ENCODE data around the gene ILK. TPM values are rescaled to one million over a fixed set of nuclear protein-coding genes. Genes with fewer than 3 reads are reported as not detected.
A peak's percentile ranks its signal among the peaks of the same experiment; 100 is the strongest.

Gene ILK
- total RNA-seq, 1 donor from 2014 or later: 183 TPM

- TF ChIP-seq, protein P1, sequence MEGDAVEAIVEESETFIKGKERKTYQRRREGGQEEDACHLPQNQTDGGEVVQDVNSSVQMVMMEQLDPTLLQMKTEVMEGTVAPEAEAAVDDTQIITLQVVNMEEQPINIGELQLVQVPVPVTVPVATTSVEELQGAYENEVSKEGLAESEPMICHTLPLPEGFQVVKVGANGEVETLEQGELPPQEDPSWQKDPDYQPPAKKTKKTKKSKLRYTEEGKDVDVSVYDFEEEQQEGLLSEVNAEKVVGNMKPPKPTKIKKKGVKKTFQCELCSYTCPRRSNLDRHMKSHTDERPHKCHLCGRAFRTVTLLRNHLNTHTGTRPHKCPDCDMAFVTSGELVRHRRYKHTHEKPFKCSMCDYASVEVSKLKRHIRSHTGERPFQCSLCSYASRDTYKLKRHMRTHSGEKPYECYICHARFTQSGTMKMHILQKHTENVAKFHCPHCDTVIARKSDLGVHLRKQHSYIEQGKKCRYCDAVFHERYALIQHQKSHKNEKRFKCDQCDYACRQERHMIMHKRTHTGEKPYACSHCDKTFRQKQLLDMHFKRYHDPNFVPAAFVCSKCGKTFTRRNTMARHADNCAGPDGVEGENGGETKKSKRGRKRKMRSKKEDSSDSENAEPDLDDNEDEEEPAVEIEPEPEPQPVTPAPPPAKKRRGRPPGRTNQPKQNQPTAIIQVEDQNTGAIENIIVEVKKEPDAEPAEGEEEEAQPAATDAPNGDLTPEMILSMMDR (IDR thresholded peaks at IDR 0.05; ENCODE audit: unreplicated experiment): no peak
- no peak for DNase-seq (ENCODE audit: low spot score)
- Mint-ChIP-seq H3K36me3 (ENCODE audit: low read depth, unreplicated experiment) (peaks cover 48% of the 10 kb centered on the region), H3K27me3 (ENCODE audit: unreplicated experiment) (peaks cover 10% of the 10 kb centered on the region), H3K4me1 (ENCODE audit: unreplicated experiment) (peaks cover 41% of the 10 kb centered on the region), H3K4me3 (ENCODE audit: unreplicated experiment) (peak overlapping the region; percentile 70), H3K27ac (ENCODE audit: unreplicated experiment) (peak overlapping the region; percentile 82), H3K9me3 (ENCODE audit: unreplicated experiment) (no peaks in the 10 kb centered on the region)
These were observed 6.0 kb downstream of the ILK start for GRCh38 chr11:6609502-6610015.

DNA sequence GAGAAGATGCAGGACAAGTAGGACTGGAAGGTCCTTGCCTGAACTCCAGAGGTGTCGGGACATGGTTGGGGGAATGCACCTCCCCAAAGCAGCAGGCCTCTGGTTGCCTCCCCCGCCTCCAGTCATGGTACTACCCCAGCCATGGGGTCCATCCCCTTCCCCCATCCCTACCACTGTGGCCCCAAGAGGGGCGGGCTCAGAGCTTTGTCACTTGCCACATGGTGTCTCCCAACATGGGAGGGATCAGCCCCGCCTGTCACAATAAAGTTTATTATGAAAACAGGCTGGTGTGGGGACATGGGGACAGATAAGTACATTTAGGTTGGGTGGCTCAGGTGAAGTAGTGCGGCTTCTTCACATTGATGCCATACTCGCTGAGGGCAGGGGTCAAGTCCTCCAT lies 7.0 kb downstream of the ILK start:
- Mint-ChIP-seq H3K27me3 (ENCODE audit: unreplicated experiment) (peaks cover 8% of the 10 kb centered on the region), H3K36me3 (ENCODE audit: low read depth, unreplicated experiment) (peaks cover 53% of the 10 kb centered on the region), H3K4me3 (ENCODE audit: unreplicated experiment) (peak overlapping the region; percentile 90), H3K9me3 (ENCODE audit: unreplicated experiment) (no peaks in the 10 kb centered on the region), H3K27ac (ENCODE audit: unreplicated experiment) (peak overlapping the region; percentile 96), H3K4me1 (ENCODE audit: unreplicated experiment) (peaks cover 39% of the 10 kb centered on the region)
- DNase-seq (ENCODE audit: low spot score): no peak
- TF ChIP-seq, protein P1 (IDR thresholded peaks at IDR 0.05; ENCODE audit: unreplicated experiment): no peak

- Mint-ChIP-seq H3K4me1 (ENCODE audit: unreplicated experiment) (peaks cover 33% of the 10 kb centered on the region), H3K9me3 (ENCODE audit: unreplicated experiment) (no peaks in the 10 kb centered on the region), H3K27ac (ENCODE audit: unreplicated experiment) (peak overlapping the region; percentile 96), H3K27me3 (ENCODE audit: unreplicated experiment) (peaks cover 7% of the 10 kb centered on the region), H3K36me3 (ENCODE audit: low read depth, unreplicated experiment) (peaks cover 56% of the 10 kb centered on the region), H3K4me3 (ENCODE audit: unreplicated experiment) (peak overlapping the region; percentile 90)
- TF ChIP-seq, protein P1 (IDR thresholded peaks at IDR 0.05; ENCODE audit: unreplicated experiment): no peak
- no peak for DNase-seq (ENCODE audit: low spot score)
These were observed 7.8 kb downstream of the ILK start for GRCh38 chr11:6611092-6611962.

- H3K4me3 Mint-ChIP-seq (ENCODE audit: unreplicated experiment): peak overlapping the region; percentile 90
- TF ChIP-seq, protein P1 (IDR thresholded peaks at IDR 0.05; ENCODE audit: unreplicated experiment): no peak
- peaks cover 7% of the 10 kb centered on the region for H3K27me3 Mint-ChIP-seq (ENCODE audit: unreplicated experiment)
- H3K36me3 Mint-ChIP-seq (ENCODE audit: low read depth, unreplicated experiment): peaks cover 52% of the 10 kb centered on the region
- H3K4me1 Mint-ChIP-seq (ENCODE audit: unreplicated experiment): peaks cover 28% of the 10 kb centered on the region
- DNase-seq (ENCODE audit: low spot score): no peak
- H3K27ac Mint-ChIP-seq (ENCODE audit: unreplicated experiment): no peak overlapping the region
- no peaks in the 10 kb centered on the region for H3K9me3 Mint-ChIP-seq (ENCODE audit: unreplicated experiment)
These were observed 8.3 kb downstream of the ILK start for GRCh38 chr11:6611963-6612212.

Data from endothelial cell (in vitro differentiated cells).